ENCODE results near the gene FRMD4A. TPM values are rescaled to one million over a fixed set of nuclear protein-coding genes. Genes with fewer than 3 reads are reported as not detected.

The FRMD4A gene
- total RNA-seq, 1 experiment from 2014 or later = 18.3 TPM

- ChIA-PET POLR2A (ENCODE audit: unreplicated experiment) (no interaction called here), CTCF (no interaction called here)
- no peaks in the 10 kb centered on the region for H3K9me2 ChIP-seq (ENCODE audit: insufficient read depth)
- H3K4me2 ChIP-seq = no peak overlapping the region
- BruUV-seq (replicated peaks) = no TSS peak
- H3K4me1 ChIP-seq (replicated peaks; ENCODE audit: insufficient read depth) = no peaks in the 10 kb centered on the region
- H3K4me3 ChIP-seq = no peak overlapping the region
- no peak for TF ChIP-seq EZH2 (IDR thresholded peaks at IDR 0.05; ENCODE audit: low read depth)
- no peaks in the 10 kb centered on the region for H3K79me2 ChIP-seq (ENCODE audit: low read depth)
- intact Hi-C loops (cut with micrococcal nuclease; ENCODE audit: unreplicated experiment) = no loop called here
- no peaks in the 10 kb centered on the region for H3F3A ChIP-seq (ENCODE audit: insufficient read depth, low read depth)
- H3K27me3 ChIP-seq (ENCODE audit: insufficient read depth, low read depth) = no peaks in the 10 kb centered on the region
- H3K27ac ChIP-seq = no peak overlapping the region
- H3K36me3 ChIP-seq (ENCODE audit: low read depth) = no peaks in the 10 kb centered on the region
- H2AFZ ChIP-seq = no peak overlapping the region
- no peaks in the 10 kb centered on the region for H3K9me3 ChIP-seq (ENCODE audit: insufficient read depth, low read depth)
- H4K20me1 ChIP-seq (ENCODE audit: insufficient read depth) = no peaks in the 10 kb centered on the region
- no peak for DNase-seq
Measured at GRCh38 chr10:13730956-13731355, 599.8 kb downstream of the FRMD4A start.

GRCh38 chr10:13730306-13730652, 600.4 kb downstream of the FRMD4A start:
- no peaks in the 10 kb centered on the region for H3K9me3 ChIP-seq (ENCODE audit: insufficient read depth, low read depth)
- H3K4me1 ChIP-seq (replicated peaks; ENCODE audit: insufficient read depth) = no peaks in the 10 kb centered on the region
- no peaks in the 10 kb centered on the region for H3K36me3 ChIP-seq (ENCODE audit: low read depth)
- TF ChIP-seq EZH2 (IDR thresholded peaks at IDR 0.05; ENCODE audit: low read depth) = no peak
- no peak for TF ChIP-seq CTCF (conservative IDR thresholded peaks at IDR 0.05)
- BruUV-seq (replicated peaks) = no TSS peak
- ChIA-PET POLR2A (ENCODE audit: unreplicated experiment) (no interaction called here), CTCF (no interaction called here)
- no peaks in the 10 kb centered on the region for H3K27me3 ChIP-seq (ENCODE audit: insufficient read depth, low read depth)
- H3K79me2 ChIP-seq (ENCODE audit: low read depth) = no peaks in the 10 kb centered on the region
- no peak overlapping the region for H3K27ac ChIP-seq
- H3K4me2 ChIP-seq = no peak overlapping the region
- no peak overlapping the region for H2AFZ ChIP-seq
- no peak for DNase-seq
- no peak overlapping the region for H3K4me3 ChIP-seq
- no peaks in the 10 kb centered on the region for H4K20me1 ChIP-seq (ENCODE audit: insufficient read depth)
- intact Hi-C loops (cut with micrococcal nuclease; ENCODE audit: unreplicated experiment) = no loop called here
- H3F3A ChIP-seq (ENCODE audit: insufficient read depth, low read depth) = no peaks in the 10 kb centered on the region
- H3K9me2 ChIP-seq (ENCODE audit: insufficient read depth) = no peaks in the 10 kb centered on the region

GRCh38 chr10:13729586-13730305, 601.0 kb downstream of the FRMD4A start:
- no peaks in the 10 kb centered on the region for H3K36me3 ChIP-seq (ENCODE audit: low read depth)
- H4K20me1 ChIP-seq (ENCODE audit: insufficient read depth) = no peaks in the 10 kb centered on the region
- no peaks in the 10 kb centered on the region for H3K4me1 ChIP-seq (replicated peaks; ENCODE audit: insufficient read depth)
- H3K27ac ChIP-seq = no peak overlapping the region
- no peak overlapping the region for H3K4me3 ChIP-seq
- CTCF ChIA-PET = no interaction called here
- H3K9me2 ChIP-seq (ENCODE audit: insufficient read depth) = no peaks in the 10 kb centered on the region
- no peaks in the 10 kb centered on the region for H3K27me3 ChIP-seq (ENCODE audit: insufficient read depth, low read depth)
- H2AFZ ChIP-seq = no peak overlapping the region
- POLR2A ChIA-PET (ENCODE audit: unreplicated experiment) = no interaction called here
- DNase-seq = no peak
- H3K9me3 ChIP-seq (ENCODE audit: insufficient read depth, low read depth) = no peaks in the 10 kb centered on the region
- no peak for TF ChIP-seq EZH2 (IDR thresholded peaks at IDR 0.05; ENCODE audit: low read depth)
- TF ChIP-seq CTCF (conservative IDR thresholded peaks at IDR 0.05) = no peak
- H3F3A ChIP-seq (ENCODE audit: insufficient read depth, low read depth) = no peaks in the 10 kb centered on the region
- no peaks in the 10 kb centered on the region for H3K79me2 ChIP-seq (ENCODE audit: low read depth)
- no TSS peak for BruUV-seq (replicated peaks)
- H3K4me2 ChIP-seq = no peak overlapping the region
- intact Hi-C loops (cut with micrococcal nuclease; ENCODE audit: unreplicated experiment) = no loop called here
